ENCODE results near the gene MOB3C.
"Not testable (repeated sequence)": the region's sequence is repeated elsewhere in the genome, so short reads cannot be mapped to it uniquely, and the experiment has no call there.

MOB3C gene

DNA sequence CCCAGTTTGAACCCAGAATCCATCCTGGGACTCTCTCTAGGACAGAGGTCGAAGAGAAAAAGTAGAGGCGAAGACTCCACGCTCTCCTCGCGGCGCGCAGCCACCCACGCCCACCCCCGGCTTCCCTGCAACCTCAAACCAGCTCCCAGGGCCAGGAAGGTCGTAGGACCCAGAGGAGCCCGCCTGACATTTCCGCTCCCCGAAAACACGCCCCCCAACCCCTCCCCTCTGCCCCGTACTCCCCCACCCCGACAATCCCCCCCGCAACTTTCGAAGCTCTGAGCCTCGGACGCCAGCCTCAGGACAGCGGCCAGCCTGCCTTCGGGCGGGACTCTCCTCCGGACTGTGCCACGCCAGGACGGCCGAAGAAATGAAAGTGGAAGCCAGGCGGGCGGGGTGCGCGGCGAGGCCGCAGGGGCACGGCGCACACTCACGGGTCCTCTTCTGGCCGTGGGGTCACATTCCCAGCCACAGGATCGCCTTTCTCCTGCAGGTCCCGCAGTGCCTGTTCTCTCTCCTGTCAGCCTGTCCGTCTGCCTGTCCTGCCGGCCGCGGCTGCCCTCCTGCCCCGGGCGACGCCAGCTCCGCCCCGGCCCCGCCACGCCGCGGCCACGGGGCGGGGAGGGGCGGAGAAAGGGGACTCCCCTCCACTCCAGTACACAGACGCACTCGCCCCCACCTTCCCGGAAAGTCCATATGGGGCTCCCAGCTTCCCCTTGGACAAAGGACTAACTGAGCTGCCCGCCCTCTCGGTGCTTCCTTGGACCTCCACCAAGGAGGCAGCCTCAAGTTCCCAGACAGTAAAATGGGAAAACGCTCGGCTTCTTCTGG, at the start of gene MOB3C:
TSS of gene MOB3C (minus strand) at position 535 of the 831 bp plus-strand sequence. CDS start 3,490 bp downstream, outside the sequence.
- Histone ChIP-seq H3K4me3 (peak within 1 kb of the TSS; percentile 65 to 95 (median 78)), H3K27ac (peak within 1 kb of the TSS; percentile 85 to 96 (median 93))

- H3K27ac ChIP-seq, result no peak overlapping the region
- no peak overlapping the region for H3K4me3 ChIP-seq
Measured at GRCh38 chr1:46665983-46666382, 49.4 kb upstream of the MOB3C start.

DNA sequence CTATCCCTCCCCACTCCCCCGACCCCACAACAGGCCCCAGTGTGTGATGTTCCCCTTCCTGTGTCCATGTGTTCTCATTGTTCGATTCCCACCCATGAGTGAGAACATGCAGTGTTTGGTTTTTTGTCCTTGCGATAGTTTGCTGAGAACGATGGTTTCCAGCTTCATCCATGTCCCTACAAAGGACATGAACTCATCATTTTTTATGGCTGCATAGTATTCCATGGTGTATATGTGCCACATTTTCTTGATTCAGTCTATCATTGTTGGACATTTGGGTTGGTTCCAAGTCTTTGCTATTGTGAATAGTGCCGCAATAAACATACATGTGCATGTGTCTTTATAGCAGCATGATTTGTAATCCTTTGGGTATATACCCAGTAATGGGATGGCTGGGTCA, 46.3 kb upstream of the MOB3C start:
- not testable (repeated sequence) for H3K4me3 ChIP-seq, H3K27ac ChIP-seq

GRCh38 chr1:46660116-46660515, 43.5 kb upstream of the MOB3C start:
- not testable (repeated sequence) for H3K27ac ChIP-seq, H3K4me3 ChIP-seq

GRCh38 chr1:46659307-46659870, 42.8 kb upstream of the MOB3C start:
- Histone ChIP-seq H3K27ac (no peak overlapping the region), H3K4me3 (no peak overlapping the region)

- no peak overlapping the region for H3K27ac ChIP-seq
- H3K4me3 ChIP-seq, result no peak overlapping the region
Measured at GRCh38 chr1:46657775-46658174, 41.2 kb upstream of the MOB3C start.

GRCh38 chr1:46656643-46657042, 40.0 kb upstream of the MOB3C start:
- H3K4me3 ChIP-seq, result no peak overlapping the region
- H3K27ac ChIP-seq, result no peak overlapping the region

DNA sequence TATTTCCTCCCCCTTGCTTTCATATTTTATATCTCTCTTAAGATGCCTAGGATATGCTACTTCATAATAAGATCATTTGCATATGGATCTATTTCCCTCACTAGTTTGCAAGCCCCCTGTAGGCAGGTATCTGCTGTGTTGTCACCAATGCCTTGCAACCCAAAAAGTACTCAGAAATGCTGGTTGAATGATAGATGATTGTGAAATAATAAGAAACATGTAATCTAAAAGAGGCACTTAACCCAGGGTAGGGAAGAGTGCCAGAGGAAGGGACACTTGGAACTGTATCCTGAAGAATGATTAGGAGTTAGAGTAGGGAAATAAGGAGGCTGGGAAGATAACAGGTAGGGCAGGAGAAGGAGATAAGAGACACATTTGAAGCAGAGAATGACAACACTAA, 39.2 kb upstream of the MOB3C start:
- no peak overlapping the region for H3K27ac ChIP-seq
- H3K4me3 ChIP-seq, result no peak overlapping the region

- not testable (repeated sequence) for H3K27ac ChIP-seq, H3K4me3 ChIP-seq
Measured at GRCh38 chr1:46654698-46655097, 38.1 kb upstream of the MOB3C start.

GRCh38 chr1:46654012-46654411, 37.4 kb upstream of the MOB3C start:
- Histone ChIP-seq H3K27ac (no peak overlapping the region), H3K4me3 (no peak overlapping the region)

- H3K4me3 ChIP-seq, result no peak overlapping the region
- H3K27ac ChIP-seq, result no peak overlapping the region
Measured at GRCh38 chr1:46653405-46653958, 36.9 kb upstream of the MOB3C start.

- no peak overlapping the region for H3K27ac ChIP-seq
Measured at GRCh38 chr1:46652321-46653100, 35.9 kb upstream of the MOB3C start.

GRCh38 chr1:46651152-46651551, 34.5 kb upstream of the MOB3C start:
- not testable (repeated sequence) for H3K4me3 ChIP-seq, H3K27ac ChIP-seq

More at GRCh38 chr1:46652321-46653100, 35.9 kb upstream of the MOB3C start:
- no peak overlapping the region for H3K4me3 ChIP-seq

GRCh38 chr1:46650491-46650890, 33.9 kb upstream of the MOB3C start:
- no peak overlapping the region for H3K4me3 ChIP-seq

DNA sequence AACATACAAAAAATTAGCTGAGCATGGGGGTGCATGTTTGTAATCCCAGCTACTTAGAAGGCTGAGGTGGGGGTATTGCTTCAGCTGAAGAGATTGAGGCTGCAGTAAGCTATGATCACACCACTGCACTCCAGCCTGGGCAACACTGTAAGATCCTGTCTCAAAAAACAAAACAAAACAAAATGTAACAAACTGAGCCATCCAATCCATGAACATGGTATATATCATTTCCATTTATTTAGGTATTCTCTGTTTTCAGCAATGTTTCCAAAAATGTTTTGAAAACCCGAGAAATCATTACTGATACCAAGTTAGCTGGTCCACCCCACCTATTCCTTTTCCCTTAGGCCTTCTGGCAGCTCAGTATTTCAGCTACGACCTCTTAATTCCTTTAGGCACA, 33.2 kb upstream of the MOB3C start:
- no peak overlapping the region for H3K27ac ChIP-seq
- H3K4me3 ChIP-seq, result no peak overlapping the region

More at GRCh38 chr1:46650491-46650890, 33.9 kb upstream of the MOB3C start:
- no peak overlapping the region for H3K27ac ChIP-seq

DNA sequence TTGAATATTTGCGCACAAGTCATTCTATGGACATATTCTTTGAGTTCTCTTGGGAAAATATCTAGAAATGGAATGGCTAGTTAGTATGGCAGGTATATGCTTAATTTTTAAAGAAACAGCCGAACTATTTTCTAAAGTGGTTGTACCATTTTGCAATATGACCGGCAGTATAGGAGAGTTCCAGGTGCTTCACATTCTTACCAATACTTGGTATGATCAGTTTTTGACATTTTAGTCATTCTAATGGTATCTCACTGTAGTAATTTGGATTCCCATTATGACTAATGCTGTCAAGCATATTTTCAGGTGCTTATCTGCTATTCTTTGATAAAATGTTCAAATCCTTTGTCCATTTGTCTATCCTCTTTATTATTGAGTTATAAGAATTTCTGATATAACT, 31.0 kb upstream of the MOB3C start:
- H3K4me3 ChIP-seq, result no peak overlapping the region
- H3K27ac ChIP-seq, result no peak overlapping the region

GRCh38 chr1:46646844-46647243, 30.2 kb upstream of the MOB3C start:
- H3K27ac ChIP-seq, result no peak overlapping the region

GRCh38 chr1:46646331-46646730, 29.7 kb upstream of the MOB3C start:
- no peak overlapping the region for H3K4me3 ChIP-seq
- H3K27ac ChIP-seq, result no peak overlapping the region

More at GRCh38 chr1:46646844-46647243, 30.2 kb upstream of the MOB3C start:
- no peak overlapping the region for H3K4me3 ChIP-seq

DNA sequence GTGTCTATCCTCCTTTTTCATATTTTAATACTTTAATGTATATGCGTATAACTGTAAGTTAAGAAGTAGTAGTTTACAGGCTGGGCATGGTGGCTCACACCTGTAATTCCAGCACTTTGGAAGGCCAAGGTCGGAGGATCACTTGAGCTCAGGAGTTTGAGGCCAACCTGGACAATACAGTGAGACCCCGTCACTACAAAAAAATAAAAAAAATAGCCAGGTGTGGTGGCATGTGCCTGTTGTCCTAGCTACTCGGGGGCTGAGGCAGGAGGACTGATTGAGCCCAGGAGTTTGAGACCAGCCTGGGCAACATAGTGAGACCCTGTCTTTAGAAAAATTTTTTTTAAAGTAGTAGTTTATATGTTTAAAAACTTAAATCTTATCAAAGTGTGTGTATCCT, 29.2 kb upstream of the MOB3C start:
- H3K4me3 ChIP-seq, result no peak overlapping the region
- no peak overlapping the region for H3K27ac ChIP-seq

- Histone ChIP-seq H3K4me3 (no peak overlapping the region), H3K27ac (no peak overlapping the region)
Measured at GRCh38 chr1:46643368-46643775, 26.8 kb upstream of the MOB3C start.

All from skin epidermis (tissue), 12 donors.